GM15510 (cell line): Measurements from ENCODE around the gene KRTAP12-3.

ENCODE experiments used
- POLR2A ChIP-seq: IDR thresholded peaks from 3 replicates; pipeline ENCODE4 v1.6.1; 2011; ENCODE audit warnings: borderline replicate concordance; ENCODE audit not compliant: insufficient read length; ENCODE audit errors: extremely low read depth

Gene KRTAP12-3

DNA sequence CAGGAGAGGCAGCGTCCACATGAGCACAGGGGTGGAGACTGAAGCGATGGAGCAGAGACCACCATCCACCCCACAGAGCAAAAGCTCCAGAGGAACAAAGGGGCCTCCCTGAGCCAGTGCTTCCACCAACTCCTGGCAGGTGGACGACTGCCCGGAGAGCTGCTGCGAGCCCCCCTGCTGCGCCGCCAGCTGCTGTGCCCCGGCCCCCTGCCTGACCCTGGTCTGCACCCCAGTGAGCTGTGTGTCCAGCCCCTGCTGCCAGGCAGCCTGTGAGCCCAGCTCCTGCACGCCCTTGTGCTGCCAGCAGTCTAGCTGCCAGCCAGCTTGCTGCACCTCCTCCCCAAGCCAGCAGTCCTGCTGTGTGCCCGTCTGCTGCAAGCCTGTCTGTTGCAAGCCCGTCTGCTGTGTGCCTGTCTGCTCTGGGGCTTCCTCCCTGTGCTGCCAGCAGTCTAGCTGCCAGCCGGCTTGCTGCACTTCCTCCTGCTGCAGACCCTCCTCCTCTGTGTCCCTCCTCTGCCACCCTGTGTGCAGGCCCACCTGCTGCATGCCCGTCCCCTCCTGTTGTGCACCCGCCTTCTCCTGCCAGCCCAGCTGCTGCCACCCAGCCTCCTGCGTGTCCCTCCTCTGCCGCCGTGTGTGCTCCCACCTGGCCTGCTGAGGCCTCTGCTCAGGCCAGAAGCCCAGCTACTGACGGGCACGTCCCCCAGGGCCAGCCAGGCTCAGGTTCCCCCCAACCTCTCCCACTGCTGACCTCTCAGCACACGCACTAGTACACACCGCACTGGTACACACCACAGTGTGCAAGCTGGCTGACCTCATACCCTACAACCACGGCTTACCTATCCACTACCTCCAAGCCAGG is 44.6 kb downstream of the KRTAP12-3 start:
- no peak for TF ChIP-seq POLR2A

DNA sequence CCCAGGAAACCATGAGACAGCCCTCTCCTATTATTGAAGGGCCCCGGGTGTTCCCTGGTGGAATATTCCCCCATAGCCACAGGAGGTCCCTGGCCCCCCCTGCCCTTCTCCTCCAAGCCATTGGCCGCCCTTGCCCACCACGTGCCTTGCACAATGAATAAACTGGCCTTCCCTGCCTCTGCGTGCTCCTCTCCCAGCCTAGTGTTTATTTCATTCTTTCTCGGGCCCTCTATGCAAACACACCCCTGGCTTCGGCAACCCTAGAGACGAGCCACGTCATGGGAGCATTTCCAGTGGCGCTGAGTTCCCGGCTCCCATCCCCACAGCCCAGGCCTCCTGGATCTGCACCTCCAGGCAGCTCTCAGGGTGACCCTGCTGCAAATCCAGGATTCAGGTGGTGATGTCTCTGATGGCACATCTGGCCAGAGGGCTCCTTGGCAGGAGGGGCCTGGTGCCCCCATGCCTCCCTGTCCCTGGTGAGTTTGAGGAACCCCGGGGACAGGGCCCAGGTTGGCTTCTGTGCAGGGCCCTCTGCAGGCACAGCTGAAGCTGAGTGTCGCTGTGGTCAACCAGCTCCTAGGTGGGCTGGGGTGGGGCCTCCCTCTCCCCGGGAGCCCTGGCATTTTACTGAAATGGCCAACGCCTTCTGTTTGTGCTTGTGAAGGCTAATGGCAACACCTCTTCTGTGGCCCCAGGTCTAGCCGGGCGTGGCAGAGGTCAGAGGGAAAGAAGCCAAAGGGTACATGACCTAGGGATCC is 45.4 kb downstream of the KRTAP12-3 start:
- no peak for TF ChIP-seq POLR2A

DNA sequence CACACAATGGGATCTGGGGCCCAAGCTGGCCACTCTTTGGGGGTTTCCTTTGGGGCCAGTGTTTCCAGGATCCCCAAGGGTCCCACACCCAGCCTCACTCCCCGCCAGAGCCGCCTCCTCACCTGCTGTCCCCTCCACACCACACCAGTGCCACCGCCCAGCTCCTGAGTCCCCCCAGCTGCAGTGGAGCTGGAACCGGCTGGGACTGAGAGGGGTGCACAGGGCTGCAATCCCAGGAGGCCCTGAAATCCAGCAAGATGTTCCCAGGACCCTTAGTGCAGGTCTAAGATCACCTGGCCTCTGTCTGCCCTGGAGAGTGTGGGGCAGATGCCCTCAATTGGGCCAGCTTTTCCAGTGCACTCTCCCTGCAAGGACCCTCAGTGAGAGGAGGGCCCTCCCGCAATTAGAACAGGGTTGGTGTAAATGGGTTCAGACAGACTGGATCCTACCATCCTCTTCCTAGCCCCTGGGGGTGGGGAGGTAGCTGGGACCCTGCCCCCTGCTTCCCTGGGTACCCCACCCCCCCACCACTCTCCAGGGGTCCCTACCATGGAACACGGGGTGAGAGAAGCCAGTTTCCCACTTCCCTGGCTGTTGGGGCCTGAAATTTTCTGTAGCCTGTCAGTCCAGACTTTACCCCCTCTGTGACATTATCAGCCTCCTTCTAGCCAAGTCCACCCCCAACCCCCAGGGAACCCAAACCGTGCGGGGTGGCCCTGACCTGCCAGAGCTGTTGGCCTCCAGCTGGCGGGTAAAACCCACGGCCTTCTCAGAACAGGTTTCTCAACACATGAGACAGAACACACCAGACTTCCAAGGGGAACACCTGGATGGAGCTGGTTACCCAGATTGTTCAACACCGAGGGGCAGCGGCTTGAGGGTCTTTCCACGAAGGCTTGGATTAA is 46.3 kb downstream of the KRTAP12-3 start:
- no peak for TF ChIP-seq POLR2A

DNA sequence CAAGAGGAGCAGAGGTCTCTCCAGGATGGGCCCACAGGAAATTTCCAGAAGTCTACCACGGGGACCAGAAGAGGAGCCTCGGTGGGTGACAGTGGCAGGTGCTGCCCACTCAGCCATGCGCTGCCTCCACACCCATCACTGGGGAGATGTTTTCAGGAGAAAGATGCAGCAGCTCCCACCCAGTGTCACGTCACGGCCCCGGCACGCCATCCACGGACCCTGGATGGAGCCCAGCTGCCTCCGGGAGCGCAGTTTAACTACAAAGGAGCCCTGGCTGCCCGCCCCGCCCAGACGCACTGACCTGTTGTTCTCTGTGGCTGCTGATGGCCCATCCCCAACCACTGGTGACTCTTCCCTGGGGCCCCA is 46.9 kb downstream of the KRTAP12-3 start:
- no peak for TF ChIP-seq POLR2A

DNA sequence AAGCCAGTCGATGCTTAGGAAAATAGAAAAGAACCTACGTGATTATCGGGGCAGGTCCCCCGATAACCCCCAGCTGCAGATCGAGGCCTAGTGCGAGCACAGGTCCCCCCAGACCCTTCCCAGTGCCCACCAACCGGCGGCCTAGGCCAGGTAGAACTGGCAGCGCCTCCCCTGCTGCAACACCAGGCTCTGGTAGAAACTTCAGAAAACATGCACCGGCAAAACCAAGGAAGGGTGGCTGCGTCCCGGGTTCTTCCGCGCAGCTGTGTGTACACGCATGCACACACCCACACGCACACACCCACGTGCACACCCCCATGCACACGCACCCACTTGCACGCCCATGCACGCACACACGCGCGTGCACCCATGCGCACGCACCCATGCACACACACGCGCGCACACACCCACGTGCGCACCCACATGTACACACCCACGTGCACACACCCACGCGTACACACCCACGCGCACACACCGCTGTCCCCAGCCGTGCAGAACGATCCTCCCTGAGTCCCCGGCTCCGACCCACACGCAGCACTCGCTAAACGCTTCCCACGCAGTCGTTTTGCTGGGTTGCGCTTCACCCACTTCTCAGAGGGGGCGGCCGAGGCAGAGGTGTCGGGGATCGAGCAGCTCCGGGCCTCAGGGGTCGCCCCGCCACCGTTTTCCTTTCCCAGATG is 48.4 kb downstream of the KRTAP12-3 start:
- no peak for TF ChIP-seq POLR2A

DNA sequence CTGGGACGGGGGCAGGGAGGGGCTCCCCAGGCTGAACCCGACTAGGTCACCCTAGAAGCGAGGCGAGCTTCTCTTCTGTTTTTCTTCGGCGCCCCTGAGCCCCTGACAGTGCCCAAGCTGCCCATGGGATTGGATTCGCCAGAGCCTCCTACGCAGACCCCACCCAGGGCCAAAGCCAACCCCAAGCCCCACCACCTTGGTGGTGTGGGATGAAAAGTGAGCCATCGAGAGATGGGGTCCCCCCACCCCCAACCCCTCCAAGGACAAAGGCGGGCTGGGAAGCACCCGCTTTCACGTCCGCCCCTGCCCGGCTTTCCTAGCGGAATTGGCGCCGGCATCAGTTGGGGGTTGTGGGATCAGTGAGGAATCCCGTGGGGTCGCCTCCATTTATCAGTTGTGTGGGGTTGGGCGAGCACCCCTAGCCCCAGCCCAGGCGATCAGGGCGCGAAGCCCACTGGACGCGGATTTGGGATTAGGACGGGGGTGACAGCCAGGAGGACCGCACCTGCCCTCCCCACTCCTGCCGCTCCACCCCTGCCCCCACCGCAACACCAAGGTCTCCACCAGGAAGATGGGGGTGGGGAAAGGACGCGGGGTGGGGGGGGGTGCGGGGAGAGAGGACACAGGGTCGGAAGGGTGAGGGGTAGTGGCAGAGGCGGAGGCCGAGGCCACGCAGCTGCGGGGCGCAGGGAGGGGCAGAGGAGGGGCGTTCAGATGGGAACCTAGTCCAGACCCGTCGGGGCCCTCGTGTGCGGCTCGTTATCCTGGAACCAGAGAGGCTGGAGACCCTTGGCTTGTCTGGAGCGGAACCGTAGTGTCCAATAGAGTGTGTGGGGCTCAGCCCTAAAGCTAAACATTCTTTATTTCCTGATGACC is 49.2 kb downstream of the KRTAP12-3 start:
- no peak for TF ChIP-seq POLR2A
